SU-DHL-6 (cell line): ENCODE measurements around the gene C2CD2.

Experiments used
- H2AFZ ChIP-seq: fragments of 200-600 bp; sonication (generic); 2 replicates; pipeline ENCODE4 v1.6.1; 2014; ENCODE audit warnings: low read depth, mild to moderate bottlenecking, moderate library complexity, mixed read lengths, antibody characterized with exemption, low read length; ENCODE audit not compliant: severe bottlenecking
- H3F3A ChIP-seq: fragments of 200-600 bp; shearing (Covaris generic); 2 replicates; pipeline ENCODE4 v1.6.0; 2016; ENCODE audit warnings: antibody characterized with exemption, mild to moderate bottlenecking; ENCODE audit not compliant: insufficient read depth
- H3K27ac ChIP-seq: fragments of 200-600 bp; sonication (generic); 2 replicates; pipeline ENCODE4 v1.5.1; 2016; ENCODE audit warnings: low read depth, mild to moderate bottlenecking, low read length, moderate library complexity, mixed read lengths
- H3K27me3 ChIP-seq: fragments of 200-600 bp; sonication (generic), shearing (Covaris generic); 2 replicates; pipeline ENCODE4 v1.6.0; 2014; ENCODE audit warnings: mild to moderate bottlenecking, low read length
- H3K36me3 ChIP-seq: fragments of 200-600 bp; sonication (generic); 2 replicates; pipeline ENCODE4 v1.6.1; 2014; ENCODE audit warnings: mild to moderate bottlenecking, low read length, mixed read lengths
- H3K4me2 ChIP-seq: fragments of 300-600, 200-600 bp; shearing (Covaris generic), sonication (generic); 2 replicates; pipeline ENCODE4 v1.6.0; 2014; ENCODE audit warnings: low read length, low read depth, mild to moderate bottlenecking; ENCODE audit not compliant: poor library complexity, severe bottlenecking
- H3K4me3 ChIP-seq: fragments of 200-600 bp; sonication (generic); 2 replicates; pipeline ENCODE4 v1.5.1; 2014; ENCODE audit warnings: antibody characterized with exemption, low read length, mild to moderate bottlenecking, mixed read lengths; ENCODE audit not compliant: insufficient read depth, poor library complexity, severe bottlenecking
- H3K79me2 ChIP-seq: fragments of 200-600 bp; sonication (generic); 2 replicates; pipeline ENCODE4 v1.6.1; 2014; ENCODE audit warnings: mild to moderate bottlenecking, low read length, moderate library complexity; ENCODE audit not compliant: insufficient read depth
- H3K9ac ChIP-seq: fragments of 200-600 bp; sonication (generic); 2 replicates; pipeline ENCODE4 v1.7.0; 2014; ENCODE audit warnings: mild to moderate bottlenecking, low read length
- H3K9me2 ChIP-seq: fragments of 200-600 bp; sonication (generic); replicated peaks from 2 replicates; pipeline ENCODE4 v1.6.1; 2014; ENCODE audit warnings: low read length; ENCODE audit not compliant: insufficient read depth
- H3K9me3 ChIP-seq: fragments of 200-600 bp; sonication (generic); 2 replicates; pipeline ENCODE4 v1.6.1; 2014; ENCODE audit warnings: low read length, mixed read lengths; ENCODE audit not compliant: insufficient read depth
- H4K20me1 ChIP-seq: fragments of 200-600 bp; sonication (generic); 2 replicates; pipeline ENCODE4 v1.6.1; 2014; ENCODE audit warnings: low read depth, mild to moderate bottlenecking, antibody characterized with exemption, low read length, moderate library complexity, mixed read lengths
- CTCF ChIP-seq: fragments of 200-600 bp; sonication (generic); IDR thresholded peaks from one replicate; pipeline ENCODE4 v1.5.1; 2017; ENCODE audit warnings: antibody characterized with exemption, mild to moderate bottlenecking, low read length, moderate library complexity; ENCODE audit not compliant: insufficient read depth, poor library complexity, severe bottlenecking
- EZH2phosphoT487 ChIP-seq: fragments of 200-600 bp; sonication (generic), shearing (Covaris generic); conservative IDR thresholded peaks from 2 replicates; pipeline ENCODE4 v1.6.1; 2018; ENCODE audit warnings: mild to moderate bottlenecking, antibody characterized with exemption, low read length, moderate library complexity, mixed read lengths

C2CD2 gene

GRCh38 chr21:41865002-41865777 is 88.6 kb downstream of the C2CD2 start:
- peak overlapping the region; percentile 82 for H3K9ac ChIP-seq
- peak overlapping the region; percentile 97 for H3K27ac ChIP-seq
- no peak overlapping the region for H2AFZ ChIP-seq
- H3K9me2 ChIP-seq = no peaks in the 10 kb centered on the region
- no peaks in the 10 kb centered on the region for H4K20me1 ChIP-seq
- peak overlapping the region; percentile 95 for H3K4me2 ChIP-seq
- H3K27me3 ChIP-seq = no peaks in the 10 kb centered on the region
- H3K9me3 ChIP-seq = no peaks in the 10 kb centered on the region
- TF ChIP-seq CTCF = no peak
- TF ChIP-seq EZH2phosphoT487 = no peak
- H3K36me3 ChIP-seq = no peaks in the 10 kb centered on the region
- H3K79me2 ChIP-seq = peaks cover 49% of the 10 kb centered on the region
- peaks cover 94% of the 10 kb centered on the region for H3F3A ChIP-seq
- H3K4me3 ChIP-seq = peak overlapping the region; percentile 38

GRCh38 chr21:41864311-41865001 is 89.4 kb downstream of the C2CD2 start:
- no peaks in the 10 kb centered on the region for H3K9me3 ChIP-seq
- H3K27me3 ChIP-seq = no peaks in the 10 kb centered on the region
- H4K20me1 ChIP-seq = no peaks in the 10 kb centered on the region
- H3K79me2 ChIP-seq = peaks cover 49% of the 10 kb centered on the region
- peaks cover 87% of the 10 kb centered on the region for H3F3A ChIP-seq
- peak overlapping the region; percentile 82 for H3K9ac ChIP-seq
- peak overlapping the region; percentile 38 for H3K4me3 ChIP-seq
- no peak overlapping the region for H2AFZ ChIP-seq
- peak overlapping the region; percentile 95 for H3K4me2 ChIP-seq
- no peak for TF ChIP-seq CTCF
- no peak for TF ChIP-seq EZH2phosphoT487
- no peaks in the 10 kb centered on the region for H3K9me2 ChIP-seq
- H3K36me3 ChIP-seq = no peaks in the 10 kb centered on the region
- H3K27ac ChIP-seq = peak overlapping the region; percentile 97

- TF ChIP-seq CTCF (no peak), EZH2phosphoT487 (no peak)
- Histone ChIP-seq H4K20me1 (no peaks in the 10 kb centered on the region), H3K9me3 (no peaks in the 10 kb centered on the region), H3K36me3 (no peaks in the 10 kb centered on the region), H3K9ac (peak overlapping the region; percentile 82), H3K79me2 (peaks cover 49% of the 10 kb centered on the region), H3K4me2 (peak overlapping the region; percentile 95), H3K27me3 (no peaks in the 10 kb centered on the region), H3K9me2 (no peaks in the 10 kb centered on the region), H3K4me3 (peak overlapping the region; percentile 51), H3K27ac (peak overlapping the region; percentile 97), H3F3A (peaks cover 76% of the 10 kb centered on the region), H2AFZ (no peak overlapping the region)
Measured at GRCh38 chr21:41863439-41863740, 90.4 kb downstream of the C2CD2 start.
